HG03039 (cell line): Measurements from ENCODE around the gene MCHR1.

Source experiments
- ATAC-seq: cut with Tn5 transposase; IDR thresholded peaks from one replicate; pipeline ENCODE4 v1.9.1; 2021; ENCODE audit warnings: mild to moderate bottlenecking, moderate library complexity; ENCODE audit not compliant: unreplicated experiment

MCHR1 gene

GRCh38 chr22:40679249-40679963 lies at the start of gene MCHR1:
TSS of gene MCHR1 (plus strand) at chr22:40679484. CDS start at chr22:40679653, 169 bp downstream.
- ATAC-seq, result no peak

GRCh38 chr22:40631925-40632324 lies 47.4 kb upstream of the MCHR1 start:
- no peak for ATAC-seq

GRCh38 chr22:40633036-40633435 lies 46.2 kb upstream of the MCHR1 start:
- ATAC-seq, result no peak

GRCh38 chr22:40634119-40634903 lies 45.0 kb upstream of the MCHR1 start:
- ATAC-seq, result no peak

GRCh38 chr22:40635043-40635939 lies 44.0 kb upstream of the MCHR1 start:
- ATAC-seq, result no peak

GRCh38 chr22:40635940-40636379 lies 43.3 kb upstream of the MCHR1 start:
- peak; percentile 9 for ATAC-seq

- ATAC-seq, result peak; percentile 86
These were observed 42.7 kb upstream of the MCHR1 start, which contains the start of gene MRTFA for GRCh38 chr22:40636380-40637182. TSS of gene MRTFA (minus strand) at chr22:40636719.

GRCh38 chr22:40637183-40638150 lies 41.8 kb upstream of the MCHR1 start:
- ATAC-seq, result no peak

- no peak for ATAC-seq
These were observed 41.0 kb upstream of the MCHR1 start for GRCh38 chr22:40638261-40638660.

GRCh38 chr22:40641269-40641668 lies 38.0 kb upstream of the MCHR1 start:
- ATAC-seq, result no peak

GRCh38 chr22:40642316-40642715 lies 37.0 kb upstream of the MCHR1 start:
- ATAC-seq, result no peak

- no peak for ATAC-seq
These were observed 33.6 kb upstream of the MCHR1 start for GRCh38 chr22:40645579-40646197.

- no peak for ATAC-seq
These were observed 30.9 kb upstream of the MCHR1 start for GRCh38 chr22:40648386-40648785.

- ATAC-seq, result no peak
These were observed 28.2 kb upstream of the MCHR1 start for GRCh38 chr22:40651057-40651456.

- ATAC-seq, result peak; percentile 74
These were observed 27.5 kb upstream of the MCHR1 start for GRCh38 chr22:40651563-40652501.

GRCh38 chr22:40653361-40653760 lies 25.9 kb upstream of the MCHR1 start:
- no peak for ATAC-seq

- ATAC-seq, result no peak
These were observed 24.6 kb upstream of the MCHR1 start for GRCh38 chr22:40654522-40655167.
